H1 (cell line): ENCODE data around the gene PHLDB3. TPM values are rescaled to one million over a fixed set of nuclear protein-coding genes. Genes with fewer than 3 reads are reported as not detected.

Source experiments
- CTCF ChIA-PET: fragments of 300-600 bp; sonication (Branson Sonifier 250); formaldehyde crosslinking; loops from one replicate; lab custom pipeline; 2021; ENCODE audit not compliant: partially characterized antibody; lab: Charles Lee
- POLR2A ChIA-PET: fragments of 300-600 bp; sonication (Branson Sonifier 250); formaldehyde crosslinking; loops from one replicate; lab custom pipeline; 2021; ENCODE audit warnings: inconsistent platforms; ENCODE audit not compliant: partially characterized antibody; lab: Charles Lee
- DNase-seq, 2 experiments: peaks; one replicate each; pipeline versions ENCODE4 v3.0.0 to v3.0.0-alpha.2; 2010 to 2022; ENCODE audit warnings: low spot score in 2 of 2, low read depth in 1 of 2, mixed read lengths in 1 of 2
- FAIRE-seq: peaks from 2 replicates; lab custom pipeline; 2011; peaks lifted over from hg19 to GRCh38; lab: Jason Lieb, UNC
- H2AFZ ChIP-seq: 2 replicates; pipeline ENCODE4 v1.8.1; 2012; ENCODE audit warnings: low read length, inconsistent platforms
- H2AK5ac ChIP-seq: 2 replicates; pipeline ENCODE4 v1.6.1; 2013; ENCODE audit warnings: low read depth, low read length
- H2BK120ac ChIP-seq: replicated peaks from 2 replicates; pipeline ENCODE3; 2013; ENCODE audit warnings: low read depth, low read length, inconsistent platforms
- H2BK12ac ChIP-seq: 2 replicates; pipeline ENCODE4 v1.6.1; 2013; ENCODE audit warnings: low read depth, low read length
- H2BK15ac ChIP-seq: 2 replicates; pipeline ENCODE4 v1.6.1; 2013; ENCODE audit warnings: low read length
- H2BK20ac ChIP-seq: 2 replicates; pipeline ENCODE4 v1.6.1; 2013; ENCODE audit warnings: low read length
- H2BK5ac ChIP-seq: 2 replicates; pipeline ENCODE4 v1.6.1; 2013; ENCODE audit warnings: low read depth, low read length
- H3K14ac ChIP-seq: 2 replicates; pipeline ENCODE4 v1.6.1; 2013; ENCODE audit warnings: inconsistent platforms; ENCODE audit not compliant: insufficient read length
- H3K18ac ChIP-seq: 2 replicates; pipeline ENCODE4 v1.6.1; 2013; ENCODE audit warnings: low read length; ENCODE audit errors: extremely low read depth
- H3K23ac ChIP-seq: 2 replicates; pipeline ENCODE4 v1.6.1; 2013; ENCODE audit warnings: inconsistent platforms; ENCODE audit not compliant: insufficient read length
- H3K23me2 ChIP-seq: 2 replicates; pipeline ENCODE4 v1.6.1; 2013; ENCODE audit warnings: low read depth, low read length
- H3K27ac ChIP-seq: 2 replicates; pipeline ENCODE4 v1.6.1; 2011; ENCODE audit warnings: low read depth, low read length, inconsistent platforms
- H3K27me3 ChIP-seq, 4 experiments: replicated peaks in 1 of 4; 1 replicate in 1 of 4; 2 replicates in 3 of 4; pipeline versions ENCODE4 v1.6.1 to v1.8.1; 2011 to 2013; ENCODE audit warnings: low read length in 3 of 4, mild to moderate bottlenecking in 3 of 4, inconsistent platforms in 2 of 4, mixed read lengths in 2 of 4, moderate library complexity in 1 of 4; ENCODE audit not compliant: control insufficient read depth in 3 of 4, insufficient read depth in 3 of 4; ENCODE audit errors: extremely low read depth in 1 of 4
- H3K36me3 ChIP-seq, 4 experiments: 2 replicates each; pipeline versions ENCODE4 v1.6.1 to v1.8.1; 2011 to 2013; ENCODE audit warnings: mild to moderate bottlenecking in 4 of 4, low read length in 3 of 4, moderate library complexity in 2 of 4, control low read depth in 1 of 4, inconsistent platforms in 1 of 4; ENCODE audit not compliant: insufficient read depth in 4 of 4, control insufficient read depth in 2 of 4
- H3K4ac ChIP-seq: replicated peaks from 2 replicates; pipeline ENCODE3; 2013; ENCODE audit warnings: low read length, low read depth, mixed read lengths, inconsistent platforms; ENCODE audit not compliant: insufficient read length
- H3K4me1 ChIP-seq, 4 experiments: replicated peaks in 1 of 4; 1 replicate in 1 of 4; 2 replicates in 3 of 4; pipeline versions ENCODE4 v1.6.1 to v1.8.1; 2011 to 2013; ENCODE audit warnings: low read length in 3 of 4, inconsistent platforms in 2 of 4, mixed read lengths in 1 of 4; ENCODE audit not compliant: insufficient read depth in 4 of 4, control insufficient read depth in 3 of 4
- H3K4me2 ChIP-seq, 2 experiments: 2 replicates each; pipeline versions ENCODE4 v1.6.1 to v1.8.1; 2011 to 2013; ENCODE audit warnings: low read depth in 2 of 2, low read length in 2 of 2, control low read depth in 1 of 2, inconsistent platforms in 1 of 2, mild to moderate bottlenecking in 1 of 2; ENCODE audit not compliant: insufficient read depth in 1 of 2
- H3K4me3 ChIP-seq, 4 experiments: fragments of 200-600, 300-600 bp in 1 of 4; sonication (generic), shearing (Covaris generic), sonication (Bioruptor Twin) in 1 of 4; 2 replicates each; pipeline versions ENCODE4 v1.5.1 to v1.8.1; 2011 to 2016; ENCODE audit warnings: low read length in 4 of 4, low read depth in 3 of 4, control low read depth in 2 of 4, inconsistent platforms in 2 of 4, mild to moderate bottlenecking in 2 of 4, mixed read lengths in 1 of 4, moderate library complexity in 1 of 4; ENCODE audit not compliant: insufficient read depth in 2 of 4; ENCODE audit errors: extremely low read depth in 1 of 4
- H3K56ac ChIP-seq: replicated peaks from 2 replicates; pipeline ENCODE3; 2013; ENCODE audit warnings: low read depth, mild to moderate bottlenecking, mixed read lengths, low read length, inconsistent platforms; ENCODE audit not compliant: insufficient read length
- H3K79me1 ChIP-seq: 2 replicates; pipeline ENCODE4 v1.6.1; 2013; ENCODE audit warnings: low read depth, low read length, control low read depth
- H3K79me2 ChIP-seq, 2 experiments: 2 replicates each; pipeline versions ENCODE4 v1.6.1 to v1.8.1; 2012 to 2013; ENCODE audit warnings: low read length in 2 of 2, mild to moderate bottlenecking in 2 of 2, inconsistent platforms in 1 of 2; ENCODE audit not compliant: insufficient read depth in 2 of 2, control insufficient read depth in 1 of 2
- H3K9ac ChIP-seq, 4 experiments: replicated peaks in 1 of 4; 1 replicate in 1 of 4; 2 replicates in 3 of 4; pipeline versions ENCODE4 v1.6.1 to v1.8.1; 2011 to 2013; ENCODE audit warnings: low read depth in 3 of 4, low read length in 3 of 4, control low read depth in 2 of 4, mild to moderate bottlenecking in 2 of 4, moderate library complexity in 2 of 4, inconsistent platforms in 1 of 4; ENCODE audit errors: extremely low read depth in 1 of 4
- H3K9me3 ChIP-seq, 2 experiments: 2 replicates each; pipeline versions ENCODE4 v1.6.1 to v1.8.1; 2012 to 2013; ENCODE audit warnings: mild to moderate bottlenecking in 2 of 2, moderate library complexity in 2 of 2, control low read depth in 1 of 2, inconsistent platforms in 1 of 2, low read depth in 1 of 2, low read length in 1 of 2, mixed read lengths in 1 of 2; ENCODE audit not compliant: insufficient read depth in 2 of 2
- H4K20me1 ChIP-seq, 2 experiments: replicated peaks in 1 of 2; 2 replicates each; pipeline versions ENCODE3 to v1.8.1; 2011 to 2013; ENCODE audit warnings: inconsistent platforms in 2 of 2, low read length in 2 of 2, mild to moderate bottlenecking in 1 of 2; ENCODE audit not compliant: insufficient read depth in 2 of 2, control insufficient read depth in 1 of 2
- H4K5ac ChIP-seq: 2 replicates; pipeline ENCODE4 v1.6.1; 2013; ENCODE audit warnings: low read length, low read depth, mixed read lengths, inconsistent platforms; ENCODE audit not compliant: insufficient read length
- H4K8ac ChIP-seq: 2 replicates; pipeline ENCODE4 v1.8.0; 2013; ENCODE audit warnings: mild to moderate bottlenecking, moderate library complexity, low read length, inconsistent platforms; ENCODE audit not compliant: insufficient read depth; ENCODE audit errors: extremely low read depth
- H4K91ac ChIP-seq: replicated peaks from 2 replicates; pipeline ENCODE3; 2013; ENCODE audit warnings: low read length, mixed read lengths, inconsistent platforms; ENCODE audit not compliant: insufficient read length
- WGBS, 2 experiments: shearing (Covaris generic) in 1 of 2; methylation state at CpG; one replicate each; pipeline versions ENCODE4 v1.1.6 to v1.1.7; 2013 to 2015; ENCODE audit warnings: low lambda C conversion rate in 2 of 2, mixed read lengths in 2 of 2, inconsistent platforms in 1 of 2, low coverage in 1 of 2, missing lambda C conversion rate in 1 of 2; ENCODE audit not compliant: insufficient replicate concordance in 2 of 2, insufficient coverage in 1 of 2, insufficient read length in 1 of 2; ENCODE audit errors: extremely low coverage in 1 of 2, missing lambda C conversion rate in 1 of 2; 5-methylcytosine and 5-hydroxymethylcytosine counted together
- polyA plus RNA-seq, 7 experiments: library from polyadenylated mRNA; depleted of rRNA in 3 of 7; stranded (reverse) in 5 of 7; unstranded in 2 of 7; fragments of >200 nt in 5 of 7; fragments of 200-250 nt in 2 of 7; gene quantifications; 1 replicate in 5 of 7; 2 replicates in 1 of 7; 4 replicates in 1 of 7; pipeline versions ENCODE4 v1.2.1 to v1.2.3, GENCODE V29; 2011 to 2013; ENCODE audit warnings: missing spikeins in 2 of 7, mixed read lengths in 2 of 7
- total RNA-seq: library from RNA; stranded (reverse); fragmentation: NEBNext Ultra II Directional; extraction: Animal tissue kit (Norgen Biotek cat#: 25700); gene quantifications from 2 replicates; pipeline ENCODE4 v1.2.1, GENCODE V29; 2021

Gene PHLDB3
- total and polyA plus RNA-seq, 2 of the 8 experiments (the other 6 are each of a cell fraction or from before 2014, with no cell fraction given) = 4.0 to 8.5 TPM

DNA sequence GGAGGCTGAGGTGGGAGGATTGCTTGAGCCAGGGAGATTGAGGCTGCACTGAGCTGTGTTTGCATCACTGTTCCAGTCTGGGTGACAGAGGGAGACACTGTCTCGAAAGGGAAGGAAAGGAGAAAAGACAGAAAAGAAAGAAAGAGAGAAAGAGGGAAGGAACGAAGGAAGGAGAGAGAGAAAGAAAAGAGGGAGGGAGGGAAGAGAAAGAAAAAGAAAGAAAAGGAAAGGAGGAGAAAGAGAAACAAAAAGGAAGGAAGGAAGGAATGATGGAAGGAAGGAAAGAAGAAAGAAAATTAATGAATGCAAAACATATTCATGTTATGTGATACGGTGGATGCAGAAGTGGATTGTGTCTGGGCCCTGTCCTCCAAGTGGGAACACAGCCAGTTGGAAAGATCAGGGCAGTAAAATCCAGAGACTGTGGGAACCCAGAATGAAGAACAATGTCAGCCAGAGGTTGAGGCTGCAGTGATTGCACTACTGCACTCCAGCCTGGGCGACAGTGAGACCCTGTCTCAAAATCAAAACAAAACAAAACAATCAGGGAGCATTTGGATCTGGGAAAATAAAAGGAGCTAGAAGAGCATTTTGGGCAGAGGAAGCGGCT lies 6.2 kb downstream of the PHLDB3 start:
- Histone ChIP-seq H4K8ac (no peak overlapping the region), H2BK15ac (no peak overlapping the region), H2BK120ac (no peak overlapping the region), H3K23me2 (peaks cover 7% of the 10 kb centered on the region; the same call in 1 of the 2 replicates), H3K9ac (no peak overlapping the region), H3K27ac (no peak overlapping the region), H3K14ac (no peak overlapping the region), H2AK5ac (no peak overlapping the region), H2BK20ac (no peak overlapping the region), H4K5ac (no peak overlapping the region), H3K18ac (no peak overlapping the region), H3K79me2 (no peaks in the 10 kb centered on the region), H3K4ac (no peak overlapping the region), H2BK5ac (no peak overlapping the region), H3K9me3 (no peaks in the 10 kb centered on the region), H3K4me3 (no peak overlapping the region), H3K4me2 (no peak overlapping the region), H3K4me1 (peaks cover 0 to 4% (median 0%) of the 10 kb centered on the region in 4 experiments; a peak in 1 of 7 replicates), H2AFZ (no peak overlapping the region), H3K27me3 (peaks cover 2 to 11% (median 9%) of the 10 kb centered on the region in 4 experiments), H3K36me3 (peaks cover 0 to 8% (median 2%) of the 10 kb centered on the region in 4 experiments; a peak in 3 of 8 replicates), H3K56ac (no peak overlapping the region), H3K79me1 (no peaks in the 10 kb centered on the region), H2BK12ac (no peak overlapping the region), H4K20me1 (peaks cover 0 to 2% of the 10 kb centered on the region in 2 experiments), H3K23ac (no peak overlapping the region), H4K91ac (no peak overlapping the region)
- FAIRE-seq (no peak), DNase-seq (no peak)
- WGBS, 2 experiments = 87% methylated on average over 5 of the region's 5 CpGs; no CpG with 5 or more reads in 1 of the 2 experiments
- CTCF ChIA-PET = interaction anchor here (0.6 to 4.3 kb wide), 9 partner anchors 18 to 222 kb away, joined by 3 to 19 read pairs (median 4); no protein-coding TSS in a partner anchor
- POLR2A ChIA-PET = interaction anchor here (1.2 kb wide), 1 partner anchor 26 kb away, joined by 3 read pairs; no protein-coding TSS in a partner anchor
